ENCODE data around the gene DUSP14. TPM values are rescaled to one million over a fixed set of nuclear protein-coding genes. Genes with fewer than 3 reads are reported as not detected.

DUSP14 gene
- total and polyA plus RNA-seq, 2 of the 8 experiments (the other 6 are each of a cell fraction or from before 2014, with no cell fraction given) = 22.1 to 37.9 TPM

- POLR2A ChIA-PET (ENCODE audit: partially characterized antibody) = interaction anchor here (0.6 kb wide), 1 partner anchor 9 kb away, joined by 3 read pairs; no protein-coding TSS in a partner anchor
Measured at GRCh38 chr17:37553401-37553966, 63.8 kb downstream of the DUSP14 start.

More at GRCh38 chr17:37553401-37553966, 63.8 kb downstream of the DUSP14 start:
- no peaks in the 10 kb centered on the region for H3K79me1 ChIP-seq (ENCODE audit: low read depth, low read length)
- H3K23me2 ChIP-seq (ENCODE audit: low read depth, low read length) = no peaks in the 10 kb centered on the region
- H3K4me2 ChIP-seq (ENCODE audit: insufficient read depth in 1 of 2, low read depth in 2 of 2, low read length in 2 of 2) = no peak overlapping the region
- no peak overlapping the region for H2BK12ac ChIP-seq (ENCODE audit: low read depth, low read length)
- no peak overlapping the region for H3K9ac ChIP-seq (replicated peaks in 1 of 4; ENCODE audit: extremely low read depth in 1 of 4, low read depth in 3 of 4, low read length in 3 of 4)
- DNase-seq (ENCODE audit: low read depth in 1 of 2, low spot score in 2 of 2) = no peak
- H4K20me1 ChIP-seq (replicated peaks in 1 of 2; ENCODE audit: control insufficient read depth in 1 of 2, insufficient read depth in 2 of 2, low read length in 2 of 2) = peaks cover 0 to 1% of the 10 kb centered on the region in 2 experiments
- H3K27me3 ChIP-seq (replicated peaks in 1 of 4; ENCODE audit: control insufficient read depth in 3 of 4, extremely low read depth in 1 of 4, insufficient read depth in 3 of 4, low read length in 3 of 4) = peaks cover 0 to 1% (median 0%) of the 10 kb centered on the region in 4 experiments; a peak in 1 of 7 replicates
- no peak overlapping the region for H2BK5ac ChIP-seq (ENCODE audit: low read depth, low read length)
- H3K79me2 ChIP-seq (ENCODE audit: control insufficient read depth in 1 of 2, insufficient read depth in 2 of 2, low read length in 2 of 2) = no peaks in the 10 kb centered on the region
- 80% methylated on average over 6 of the region's 6 CpGs; no CpG with 5 or more reads in 1 of the 2 experiments for WGBS, 2 experiments (ENCODE audit: extremely low coverage in 1 of 2, insufficient coverage in 1 of 2, insufficient read length in 1 of 2, insufficient replicate concordance in 2 of 2, low coverage in 1 of 2, low lambda C conversion rate in 2 of 2, missing lambda C conversion rate in 1 of 2)
- no peak overlapping the region for H4K91ac ChIP-seq (replicated peaks; ENCODE audit: insufficient read length, low read length)
- H3K56ac ChIP-seq (replicated peaks; ENCODE audit: insufficient read length, low read depth, low read length) = no peak overlapping the region
- no peak overlapping the region for H3K4me3 ChIP-seq (ENCODE audit: extremely low read depth in 1 of 4, insufficient read depth in 2 of 4, low read depth in 3 of 4, low read length in 4 of 4)
- H2AK5ac ChIP-seq (ENCODE audit: low read depth, low read length) = no peak overlapping the region
- no peak for FAIRE-seq
- H3K4me1 ChIP-seq (replicated peaks in 1 of 4; ENCODE audit: control insufficient read depth in 3 of 4, insufficient read depth in 4 of 4, low read length in 3 of 4) = no peaks in the 10 kb centered on the region
- no peak overlapping the region for H3K4ac ChIP-seq (replicated peaks; ENCODE audit: insufficient read length, low read depth, low read length)
- H2AFZ ChIP-seq (ENCODE audit: low read length) = no peak overlapping the region
- peaks cover 0 to 13% (median 4%) of the 10 kb centered on the region in 4 experiments; a peak in 4 of 8 replicates for H3K36me3 ChIP-seq (ENCODE audit: control insufficient read depth in 2 of 4, insufficient read depth in 4 of 4, low read length in 3 of 4)
- H3K14ac ChIP-seq (ENCODE audit: insufficient read length) = no peak overlapping the region
- TF ChIP-seq EGR1 (IDR thresholded peaks at IDR 0.05; ENCODE audit: borderline replicate concordance, low read depth, low read length) (no peak), EP300 (IDR thresholded peaks at IDR 0.05; ENCODE audit: borderline replicate concordance in 1 of 2, low read depth in 2 of 2, low read length in 2 of 2) (no peak), ZNF274 (IDR thresholded peaks at IDR 0.05; ENCODE audit: borderline replicate concordance, extremely low read depth, low read length) (no peak), POU5F1 (IDR thresholded peaks at IDR 0.05; ENCODE audit: low read depth, low read length) (no peak), BRCA1 (IDR thresholded peaks at IDR 0.05; ENCODE audit: low read depth, low read length) (no peak)
- TF ChIP-seq, protein P1, sequence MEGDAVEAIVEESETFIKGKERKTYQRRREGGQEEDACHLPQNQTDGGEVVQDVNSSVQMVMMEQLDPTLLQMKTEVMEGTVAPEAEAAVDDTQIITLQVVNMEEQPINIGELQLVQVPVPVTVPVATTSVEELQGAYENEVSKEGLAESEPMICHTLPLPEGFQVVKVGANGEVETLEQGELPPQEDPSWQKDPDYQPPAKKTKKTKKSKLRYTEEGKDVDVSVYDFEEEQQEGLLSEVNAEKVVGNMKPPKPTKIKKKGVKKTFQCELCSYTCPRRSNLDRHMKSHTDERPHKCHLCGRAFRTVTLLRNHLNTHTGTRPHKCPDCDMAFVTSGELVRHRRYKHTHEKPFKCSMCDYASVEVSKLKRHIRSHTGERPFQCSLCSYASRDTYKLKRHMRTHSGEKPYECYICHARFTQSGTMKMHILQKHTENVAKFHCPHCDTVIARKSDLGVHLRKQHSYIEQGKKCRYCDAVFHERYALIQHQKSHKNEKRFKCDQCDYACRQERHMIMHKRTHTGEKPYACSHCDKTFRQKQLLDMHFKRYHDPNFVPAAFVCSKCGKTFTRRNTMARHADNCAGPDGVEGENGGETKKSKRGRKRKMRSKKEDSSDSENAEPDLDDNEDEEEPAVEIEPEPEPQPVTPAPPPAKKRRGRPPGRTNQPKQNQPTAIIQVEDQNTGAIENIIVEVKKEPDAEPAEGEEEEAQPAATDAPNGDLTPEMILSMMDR (IDR thresholded peaks at IDR 0.05; ENCODE audit: control extremely low read depth in 1 of 3, insufficient read depth in 1 of 3, low read depth in 1 of 3, low read length in 3 of 3) = no peak
- TF ChIP-seq, protein P2, sequence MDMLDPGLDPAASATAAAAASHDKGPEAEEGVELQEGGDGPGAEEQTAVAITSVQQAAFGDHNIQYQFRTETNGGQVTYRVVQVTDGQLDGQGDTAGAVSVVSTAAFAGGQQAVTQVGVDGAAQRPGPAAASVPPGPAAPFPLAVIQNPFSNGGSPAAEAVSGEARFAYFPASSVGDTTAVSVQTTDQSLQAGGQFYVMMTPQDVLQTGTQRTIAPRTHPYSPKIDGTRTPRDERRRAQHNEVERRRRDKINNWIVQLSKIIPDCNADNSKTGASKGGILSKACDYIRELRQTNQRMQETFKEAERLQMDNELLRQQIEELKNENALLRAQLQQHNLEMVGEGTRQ (IDR thresholded peaks at IDR 0.05; ENCODE audit: low read length) = no peak
- TF ChIP-seq, protein P3, sequence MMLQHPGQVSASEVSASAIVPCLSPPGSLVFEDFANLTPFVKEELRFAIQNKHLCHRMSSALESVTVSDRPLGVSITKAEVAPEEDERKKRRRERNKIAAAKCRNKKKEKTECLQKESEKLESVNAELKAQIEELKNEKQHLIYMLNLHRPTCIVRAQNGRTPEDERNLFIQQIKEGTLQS (IDR thresholded peaks at IDR 0.05; ENCODE audit: insufficient read depth, low read depth, low read length) = no peak
- H4K8ac ChIP-seq (ENCODE audit: extremely low read depth, insufficient read depth, low read length) = no peak overlapping the region
- H3K23ac ChIP-seq (ENCODE audit: insufficient read length) = no peak overlapping the region
- H2BK20ac ChIP-seq (ENCODE audit: low read length) = no peak overlapping the region
- H3K18ac ChIP-seq (ENCODE audit: extremely low read depth, low read length) = no peak overlapping the region
- H3K9me3 ChIP-seq (ENCODE audit: insufficient read depth in 2 of 2, low read depth in 1 of 2, low read length in 1 of 2) = no peaks in the 10 kb centered on the region
- no peak overlapping the region for H2BK120ac ChIP-seq (replicated peaks; ENCODE audit: low read depth, low read length)
- no peak overlapping the region for H4K5ac ChIP-seq (ENCODE audit: insufficient read length, low read depth, low read length)
- CTCF ChIA-PET (ENCODE audit: partially characterized antibody) = interaction anchor here (1.2 to 2.2 kb wide), 3 partner anchors 16 to 180 kb away, joined by 3 to 13 read pairs (median 5); no protein-coding TSS in a partner anchor
- no peak overlapping the region for H2BK15ac ChIP-seq (ENCODE audit: low read length)
- H3K27ac ChIP-seq (ENCODE audit: low read depth, low read length) = no peak overlapping the region
